ENCODE data around the gene ANKRD28.

DNA sequence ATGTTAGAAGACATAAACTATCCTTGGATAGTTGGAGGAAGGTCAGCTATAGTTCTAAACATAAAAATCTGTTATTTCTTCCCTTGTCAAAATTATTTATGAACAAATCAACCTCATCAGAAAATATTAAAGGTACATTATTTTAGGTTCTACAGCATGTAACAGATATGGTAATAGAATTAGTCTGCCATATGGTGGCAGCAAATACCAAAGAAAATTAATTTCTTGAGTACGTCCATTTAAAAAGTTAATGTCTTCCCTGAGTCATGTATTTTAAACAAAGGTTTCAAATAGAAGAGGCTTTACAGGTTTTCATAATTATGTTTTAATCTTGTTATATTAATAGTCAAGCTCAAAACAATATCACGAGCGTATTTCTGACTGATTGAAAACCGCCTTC lies 17.9 kb upstream of the ANKRD28 start:
- TF ChIP-seq, protein P1, sequence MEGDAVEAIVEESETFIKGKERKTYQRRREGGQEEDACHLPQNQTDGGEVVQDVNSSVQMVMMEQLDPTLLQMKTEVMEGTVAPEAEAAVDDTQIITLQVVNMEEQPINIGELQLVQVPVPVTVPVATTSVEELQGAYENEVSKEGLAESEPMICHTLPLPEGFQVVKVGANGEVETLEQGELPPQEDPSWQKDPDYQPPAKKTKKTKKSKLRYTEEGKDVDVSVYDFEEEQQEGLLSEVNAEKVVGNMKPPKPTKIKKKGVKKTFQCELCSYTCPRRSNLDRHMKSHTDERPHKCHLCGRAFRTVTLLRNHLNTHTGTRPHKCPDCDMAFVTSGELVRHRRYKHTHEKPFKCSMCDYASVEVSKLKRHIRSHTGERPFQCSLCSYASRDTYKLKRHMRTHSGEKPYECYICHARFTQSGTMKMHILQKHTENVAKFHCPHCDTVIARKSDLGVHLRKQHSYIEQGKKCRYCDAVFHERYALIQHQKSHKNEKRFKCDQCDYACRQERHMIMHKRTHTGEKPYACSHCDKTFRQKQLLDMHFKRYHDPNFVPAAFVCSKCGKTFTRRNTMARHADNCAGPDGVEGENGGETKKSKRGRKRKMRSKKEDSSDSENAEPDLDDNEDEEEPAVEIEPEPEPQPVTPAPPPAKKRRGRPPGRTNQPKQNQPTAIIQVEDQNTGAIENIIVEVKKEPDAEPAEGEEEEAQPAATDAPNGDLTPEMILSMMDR (IDR thresholded peaks at IDR 0.05), result peak; percentile 24 to 58 (median 48)
- TF ChIP-seq POLR2A (IDR thresholded peaks at IDR 0.05) (no peak), EP300 (IDR thresholded peaks at IDR 0.05) (no peak)
